ENCODE results near the gene RPS18.

GRCh38 chr6:33324125-33324524, 52.2 kb downstream of the RPS18 start:
- TF ChIP-seq POLR2A (IDR thresholded peaks at IDR 0.05) (no peak), CTCF (IDR thresholded peaks at IDR 0.05) (no peak)

Measured in adrenal gland (tissue), 5 donors.